T-helper 17 cell (primary cell): ENCODE measurements around the gene MYO1G. TPM values are rescaled to one million over a fixed set of nuclear protein-coding genes. Genes with fewer than 3 reads are reported as not detected.
"Not testable (repeated sequence)": the region's sequence is repeated elsewhere in the genome, so short reads cannot be mapped to it uniquely, and the experiment has no call there.

ENCODE experiments used
- ATAC-seq: fragments of 150-1000 bp; cut with Tn5 transposase; 2 replicates; pipeline ENCODE4 v1.10.0; 2021; ENCODE audit warnings: mild to moderate bottlenecking, moderate library complexity
- DNase-seq, 3 donors: peaks; one replicate each; pipeline versions ENCODE4 v3.0.0 to v3.0.0-alpha.2; 2020 to 2021
- H3K9me3 ChIP-seq: one replicate; pipeline ENCODE4 v1.7.0; 2013; ENCODE audit warnings: low read length, mild to moderate bottlenecking; ENCODE audit not compliant: control insufficient read depth, poor library complexity, severe bottlenecking
- H3K27ac Mint-ChIP-seq: one replicate; pipeline ENCODE4 v1.8.0; 2022; ENCODE audit warnings: mild to moderate bottlenecking, moderate library complexity, mixed read lengths
- H3K27me3 Mint-ChIP-seq: one replicate; pipeline ENCODE4 v1.8.0; 2022; ENCODE audit warnings: mixed read lengths
- H3K36me3 Mint-ChIP-seq: one replicate; pipeline ENCODE4 v1.8.0; 2022; ENCODE audit warnings: low read depth, mixed read lengths
- H3K4me1 Mint-ChIP-seq: one replicate; pipeline ENCODE4 v1.8.0; 2022; ENCODE audit warnings: mild to moderate bottlenecking, mixed read lengths
- H3K4me3 Mint-ChIP-seq: one replicate; pipeline ENCODE4 v1.8.0; 2022; ENCODE audit warnings: mild to moderate bottlenecking, moderate library complexity, mixed read lengths
- total RNA-seq, 4 donors: library from RNA in 2 of 4; stranded (reverse) in 2 of 4; gene quantifications; one replicate each; pipeline ENCODE4 v1.2.3 and lab custom pipeline; 2022 to 2026

MYO1G gene
- total RNA-seq, 2 donors from 2014 or later = 245 to 291 TPM

GRCh38 chr7:44944821-44945220, 34.0 kb downstream of the MYO1G start:
- no peak overlapping the region for H3K4me3 Mint-ChIP-seq
- ATAC-seq = no peak

GRCh38 chr7:44943631-44944030, 35.2 kb downstream of the MYO1G start:
- no peak overlapping the region for H3K27ac Mint-ChIP-seq
- H3K9me3 ChIP-seq = no peaks in the 10 kb centered on the region
- H3K4me1 Mint-ChIP-seq = peaks cover 3% of the 10 kb centered on the region
- peaks cover 3% of the 10 kb centered on the region for H3K36me3 Mint-ChIP-seq
- H3K4me3 Mint-ChIP-seq = no peak overlapping the region
- peaks cover 19% of the 10 kb centered on the region for H3K27me3 Mint-ChIP-seq
- DNase-seq (no peak), ATAC-seq (no peak)

More at GRCh38 chr7:44944821-44945220, 34.0 kb downstream of the MYO1G start:
- Mint-ChIP-seq H3K27me3 (peaks cover 20% of the 10 kb centered on the region), H3K4me1 (peaks cover 3% of the 10 kb centered on the region), H3K27ac (no peak overlapping the region), H3K36me3 (peaks cover 3% of the 10 kb centered on the region)
- no peak for DNase-seq
- H3K9me3 ChIP-seq = no peaks in the 10 kb centered on the region

- Mint-ChIP-seq H3K36me3 (no peaks in the 10 kb centered on the region), H3K27me3 (peaks cover 21% of the 10 kb centered on the region), H3K4me1 (no peaks in the 10 kb centered on the region), H3K4me3 (no peak overlapping the region), H3K27ac (no peak overlapping the region)
- no peaks in the 10 kb centered on the region for H3K9me3 ChIP-seq
- no peak for DNase-seq
- no peak for ATAC-seq
Measured at GRCh38 chr7:44937426-44937825, 41.4 kb downstream of the MYO1G start.

DNA sequence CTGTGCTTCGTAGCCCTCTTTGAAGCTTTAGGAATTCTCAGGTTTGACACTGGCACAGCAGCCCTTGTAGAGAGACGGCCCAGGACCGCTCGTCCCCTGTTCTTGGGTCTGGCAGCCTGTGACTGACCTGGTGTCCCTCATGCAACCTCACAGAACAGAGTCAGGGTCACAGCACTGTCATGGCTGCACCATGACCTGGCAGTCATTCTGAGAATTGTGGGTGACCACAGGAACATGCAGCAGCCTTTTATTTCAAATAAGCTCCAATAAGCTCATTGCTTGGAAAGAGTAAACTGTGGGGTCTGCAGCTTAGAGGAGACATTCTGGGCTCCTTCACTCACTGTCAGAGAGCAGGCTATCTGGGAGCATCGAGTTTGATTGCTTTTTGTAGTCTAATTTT, 42.5 kb downstream of the MYO1G start:
- ATAC-seq (no peak), DNase-seq (no peak)
- no peaks in the 10 kb centered on the region for H3K36me3 Mint-ChIP-seq
- no peak overlapping the region for H3K27ac Mint-ChIP-seq
- H3K4me3 Mint-ChIP-seq = no peak overlapping the region
- H3K4me1 Mint-ChIP-seq = no peaks in the 10 kb centered on the region
- no peaks in the 10 kb centered on the region for H3K9me3 ChIP-seq
- peaks cover 24% of the 10 kb centered on the region for H3K27me3 Mint-ChIP-seq

DNA sequence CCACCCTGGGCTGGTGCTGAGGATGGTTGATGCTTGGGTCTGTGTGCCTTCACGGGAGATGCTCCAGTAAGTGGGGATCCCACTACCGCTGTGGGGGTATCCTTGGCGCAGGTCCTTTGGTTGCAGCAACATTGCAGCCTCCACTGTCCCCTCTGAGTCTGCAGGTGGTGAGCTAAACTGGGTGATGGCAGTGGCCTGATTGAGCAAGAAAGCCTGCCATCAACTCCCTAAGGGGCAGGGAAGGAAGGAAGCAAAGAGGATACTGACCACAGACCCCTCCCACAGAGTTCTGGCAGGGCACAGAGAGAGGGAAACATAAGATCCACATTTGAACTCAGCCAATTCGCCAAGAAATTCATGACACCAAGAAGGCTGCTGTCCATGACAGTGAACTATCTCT, 43.2 kb downstream of the MYO1G start:
- Mint-ChIP-seq H3K27me3 (peaks cover 26% of the 10 kb centered on the region), H3K36me3 (no peaks in the 10 kb centered on the region), H3K27ac (no peak overlapping the region), H3K4me3 (no peak overlapping the region), H3K4me1 (no peaks in the 10 kb centered on the region)
- H3K9me3 ChIP-seq = no peaks in the 10 kb centered on the region
- no peak for ATAC-seq
- DNase-seq = no peak

DNA sequence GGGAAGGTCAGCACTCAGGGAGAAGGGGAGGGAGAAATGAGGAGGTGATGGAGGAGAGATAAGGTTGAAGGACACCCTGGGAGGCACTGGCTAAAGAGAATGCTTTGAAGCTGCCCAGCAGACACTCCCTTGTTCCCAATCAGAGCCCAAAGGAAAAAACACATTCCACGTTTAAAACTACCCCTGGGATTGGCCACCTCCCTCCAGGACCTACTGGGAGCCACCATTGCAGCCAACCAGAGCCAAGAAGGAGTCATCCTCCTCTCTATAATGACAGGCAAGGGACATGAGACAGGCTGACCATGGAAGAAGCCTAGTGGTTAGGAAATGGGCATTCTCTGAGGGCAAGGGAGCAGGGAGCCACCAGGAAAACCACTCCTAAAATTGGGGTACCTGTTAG, 43.8 kb downstream of the MYO1G start:
- Mint-ChIP-seq H3K36me3 (no peaks in the 10 kb centered on the region), H3K4me3 (no peak overlapping the region), H3K27ac (no peak overlapping the region), H3K27me3 (peaks cover 26% of the 10 kb centered on the region), H3K4me1 (no peaks in the 10 kb centered on the region)
- DNase-seq (no peak), ATAC-seq (no peak)
- no peaks in the 10 kb centered on the region for H3K9me3 ChIP-seq

DNA sequence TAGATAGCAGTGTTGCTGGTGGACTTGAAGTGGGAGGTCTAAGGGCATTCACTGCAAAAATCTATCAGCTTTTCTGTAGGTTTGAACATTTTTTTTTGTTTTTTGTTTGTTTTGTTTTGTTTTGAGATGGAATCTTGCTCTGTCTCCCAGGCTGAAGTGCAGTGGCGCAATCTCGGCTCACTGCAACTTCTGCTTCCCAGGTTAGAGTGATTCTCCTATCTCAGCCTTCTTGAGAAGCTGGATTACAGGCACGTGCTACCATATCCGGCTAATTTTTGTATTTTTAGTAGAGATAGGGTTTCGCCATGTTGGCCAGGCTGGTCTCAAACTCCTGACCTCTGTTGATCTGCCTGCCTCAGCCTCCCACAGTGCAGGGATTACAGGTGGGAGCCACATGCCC, 44.3 kb downstream of the MYO1G start:
- not testable (repeated sequence) for H3K4me3 Mint-ChIP-seq

DNA sequence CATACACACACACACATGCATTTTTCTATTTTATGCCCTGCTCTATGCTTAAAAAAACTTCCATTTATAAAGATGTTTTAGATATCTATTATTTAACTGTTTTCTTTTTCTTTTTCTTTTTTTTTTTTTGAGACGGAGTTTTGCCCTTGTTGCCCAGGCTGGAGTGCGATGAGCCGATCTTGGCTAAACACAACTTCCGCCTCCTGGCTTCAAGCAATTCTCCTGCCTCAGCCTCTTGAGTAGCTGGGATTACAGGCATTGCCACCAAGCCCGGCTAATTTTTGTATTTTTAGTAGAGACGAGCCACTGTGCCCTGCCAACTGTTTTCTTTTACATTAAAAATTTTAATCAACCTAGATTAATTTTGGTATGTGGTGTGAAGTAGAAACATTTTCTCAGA, 47.9 kb downstream of the MYO1G start:
- H3K9me3 ChIP-seq = no peaks in the 10 kb centered on the region
- ATAC-seq (no peak), DNase-seq (no peak)
- no peak overlapping the region for H3K4me3 Mint-ChIP-seq
- no peak overlapping the region for H3K27ac Mint-ChIP-seq
- H3K4me1 Mint-ChIP-seq = no peaks in the 10 kb centered on the region
- H3K27me3 Mint-ChIP-seq = peaks cover 27% of the 10 kb centered on the region
- peaks cover 2% of the 10 kb centered on the region for H3K36me3 Mint-ChIP-seq

More for the DNA sequence above, 44.3 kb downstream of the MYO1G start:
- peaks cover 31% of the 10 kb centered on the region for H3K27me3 Mint-ChIP-seq
- not testable (repeated sequence) for DNase-seq, ATAC-seq, H3K4me1 Mint-ChIP-seq, H3K9me3 ChIP-seq, H3K36me3 Mint-ChIP-seq
- peak overlapping the region; percentile 9 for H3K27ac Mint-ChIP-seq

- Mint-ChIP-seq H3K27ac (peak overlapping the region; percentile 93), H3K4me3 (no peak overlapping the region), H3K4me1 (peaks cover 8% of the 10 kb centered on the region), H3K27me3 (no peaks in the 10 kb centered on the region), H3K36me3 (no peaks in the 10 kb centered on the region)
- H3K9me3 ChIP-seq = no peaks in the 10 kb centered on the region
- DNase-seq (no peak), ATAC-seq (peak; percentile 20)
Measured at GRCh38 chr7:44922351-44922694, 56.5 kb downstream of the MYO1G start.

- no peaks in the 10 kb centered on the region for H3K36me3 Mint-ChIP-seq
- no peaks in the 10 kb centered on the region for H3K9me3 ChIP-seq
- H3K4me1 Mint-ChIP-seq = peaks cover 8% of the 10 kb centered on the region
- peak overlapping the region; percentile 93 for H3K27ac Mint-ChIP-seq
- H3K27me3 Mint-ChIP-seq = no peaks in the 10 kb centered on the region
- H3K4me3 Mint-ChIP-seq = no peak overlapping the region
- peak; percentile 96 for ATAC-seq
- DNase-seq = peak; percentile 80 to 98 (median 91)
Measured at GRCh38 chr7:44921607-44922350, 57.0 kb downstream of the MYO1G start.

- Mint-ChIP-seq H3K36me3 (no peaks in the 10 kb centered on the region), H3K27me3 (no peaks in the 10 kb centered on the region), H3K4me1 (peaks cover 10% of the 10 kb centered on the region), H3K27ac (peak overlapping the region; percentile 90), H3K4me3 (no peak overlapping the region)
- ATAC-seq = no peak
- H3K9me3 ChIP-seq = no peaks in the 10 kb centered on the region
- no peak for DNase-seq
Measured at GRCh38 chr7:44920119-44920518, 58.7 kb downstream of the MYO1G start.

GRCh38 chr7:44918029-44918428, 60.8 kb downstream of the MYO1G start:
- peaks cover 12% of the 10 kb centered on the region for H3K4me1 Mint-ChIP-seq
- no peaks in the 10 kb centered on the region for H3K27me3 Mint-ChIP-seq
- DNase-seq (no peak), ATAC-seq (no peak)
- no peaks in the 10 kb centered on the region for H3K36me3 Mint-ChIP-seq
- peak overlapping the region; percentile 90 for H3K27ac Mint-ChIP-seq
- H3K4me3 Mint-ChIP-seq = no peak overlapping the region
- H3K9me3 ChIP-seq = no peaks in the 10 kb centered on the region

- peaks cover 12% of the 10 kb centered on the region for H3K4me1 Mint-ChIP-seq
- DNase-seq = no peak
Measured at GRCh38 chr7:44917465-44917864, 61.4 kb downstream of the MYO1G start.

GRCh38 chr7:44914992-44915607, 63.7 kb downstream of the MYO1G start:
- ATAC-seq = peak; percentile 96
- Mint-ChIP-seq H3K27me3 (no peaks in the 10 kb centered on the region), H3K4me1 (peaks cover 6% of the 10 kb centered on the region), H3K36me3 (no peaks in the 10 kb centered on the region), H3K4me3 (peak overlapping the region; percentile 61), H3K27ac (peak overlapping the region; percentile 93)
- no peaks in the 10 kb centered on the region for H3K9me3 ChIP-seq
- DNase-seq = peak in 2 of 3 donors; percentile 66 to 68

More at GRCh38 chr7:44917465-44917864, 61.4 kb downstream of the MYO1G start:
- H3K27me3 Mint-ChIP-seq = no peaks in the 10 kb centered on the region
- no peaks in the 10 kb centered on the region for H3K36me3 Mint-ChIP-seq
- peak overlapping the region; percentile 34 for H3K27ac Mint-ChIP-seq
- no peaks in the 10 kb centered on the region for H3K9me3 ChIP-seq
- no peak overlapping the region for H3K4me3 Mint-ChIP-seq
- no peak for ATAC-seq
